ENCODE results near the gene WDR64. TPM values are rescaled to one million over a fixed set of nuclear protein-coding genes. Genes with fewer than 3 reads are reported as not detected.

WDR64 gene
- total and polyA plus RNA-seq, 9 donors: 0.10 to 0.67 (median 0.34) TPM; not detected in 2

DNA sequence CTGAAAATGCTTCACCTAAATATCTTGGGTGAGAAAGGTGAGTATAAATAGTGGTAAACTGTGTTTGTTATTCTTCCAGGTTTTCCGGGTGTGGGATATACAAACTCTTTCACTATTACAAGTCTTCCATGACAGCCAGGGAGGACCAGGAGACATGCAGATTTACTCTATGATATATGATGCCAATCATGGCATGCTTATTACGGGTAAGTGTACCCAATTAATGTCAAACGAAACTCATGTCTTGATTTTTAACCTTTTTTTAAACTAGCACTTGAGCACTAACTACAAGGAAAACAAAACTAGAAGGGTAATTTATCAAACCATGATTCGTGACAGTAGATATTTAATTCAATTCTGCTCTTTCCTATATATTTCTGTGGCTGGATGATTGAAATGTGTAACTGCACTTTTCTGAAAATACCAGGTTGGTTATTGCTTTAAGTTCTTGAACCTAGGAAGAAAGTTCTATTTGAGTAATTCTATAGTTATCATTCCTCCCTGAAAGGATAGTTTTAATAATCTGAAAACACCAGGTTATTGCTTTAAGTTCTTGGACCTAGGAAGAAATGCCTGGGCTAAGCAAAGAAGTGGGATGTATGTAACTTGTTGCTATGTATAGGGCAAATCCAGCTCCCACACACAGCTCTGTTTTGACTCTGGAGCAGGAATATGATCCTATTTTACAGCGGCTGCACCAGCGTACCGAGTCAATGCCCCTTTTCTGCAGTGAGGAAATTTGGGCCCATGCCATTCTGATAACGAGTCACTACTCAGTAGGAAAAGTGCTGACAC is 86.4 kb downstream of the WDR64 start:
- TF ChIP-seq, protein P1, sequence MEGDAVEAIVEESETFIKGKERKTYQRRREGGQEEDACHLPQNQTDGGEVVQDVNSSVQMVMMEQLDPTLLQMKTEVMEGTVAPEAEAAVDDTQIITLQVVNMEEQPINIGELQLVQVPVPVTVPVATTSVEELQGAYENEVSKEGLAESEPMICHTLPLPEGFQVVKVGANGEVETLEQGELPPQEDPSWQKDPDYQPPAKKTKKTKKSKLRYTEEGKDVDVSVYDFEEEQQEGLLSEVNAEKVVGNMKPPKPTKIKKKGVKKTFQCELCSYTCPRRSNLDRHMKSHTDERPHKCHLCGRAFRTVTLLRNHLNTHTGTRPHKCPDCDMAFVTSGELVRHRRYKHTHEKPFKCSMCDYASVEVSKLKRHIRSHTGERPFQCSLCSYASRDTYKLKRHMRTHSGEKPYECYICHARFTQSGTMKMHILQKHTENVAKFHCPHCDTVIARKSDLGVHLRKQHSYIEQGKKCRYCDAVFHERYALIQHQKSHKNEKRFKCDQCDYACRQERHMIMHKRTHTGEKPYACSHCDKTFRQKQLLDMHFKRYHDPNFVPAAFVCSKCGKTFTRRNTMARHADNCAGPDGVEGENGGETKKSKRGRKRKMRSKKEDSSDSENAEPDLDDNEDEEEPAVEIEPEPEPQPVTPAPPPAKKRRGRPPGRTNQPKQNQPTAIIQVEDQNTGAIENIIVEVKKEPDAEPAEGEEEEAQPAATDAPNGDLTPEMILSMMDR (IDR thresholded peaks at IDR 0.05): no peak
- TF ChIP-seq POLR2A (IDR thresholded peaks at IDR 0.05) (no peak), EP300 (IDR thresholded peaks at IDR 0.05) (no peak)
- 61 to 67% (median 66%) methylated on average over 8 of the region's 8 CpGs for WGBS, 3 donors
- Histone ChIP-seq H3K27ac (no peak overlapping the region), H3K4me1 (ENCODE audit: insufficient read depth) (no peaks in the 10 kb centered on the region), H3K4me3 (no peak overlapping the region), H3K27me3 (no peaks in the 10 kb centered on the region), H3K9me3 (no peaks in the 10 kb centered on the region), H3K36me3 (no peaks in the 10 kb centered on the region)
- intact Hi-C loops (cut with DNase I): no loop called here
- DNase-seq: no peak

DNA sequence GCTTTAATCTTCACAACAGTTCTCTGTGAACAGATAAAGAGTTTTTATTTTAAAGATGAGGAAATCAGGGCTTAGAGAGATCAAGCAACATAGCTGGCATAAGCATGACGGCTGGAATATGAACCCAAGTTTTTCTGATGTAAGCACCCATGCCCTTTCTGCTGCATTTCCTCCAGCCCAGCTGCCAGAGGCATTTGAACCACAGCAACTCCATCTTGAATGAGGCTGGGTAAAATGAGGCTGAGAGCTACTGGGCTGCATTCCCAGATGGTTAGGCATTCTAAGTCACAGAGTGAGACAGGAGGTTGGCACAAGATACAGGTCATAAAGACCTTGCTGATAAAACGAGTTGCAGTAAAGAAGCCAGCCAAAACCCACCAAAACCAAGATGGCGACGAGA is 90.0 kb downstream of the WDR64 start:
- no peak overlapping the region for H3K4me3 ChIP-seq
- no peaks in the 10 kb centered on the region for H3K9me3 ChIP-seq
- no peak overlapping the region for H3K27ac ChIP-seq
- no peaks in the 10 kb centered on the region for H3K36me3 ChIP-seq
- H3K27me3 ChIP-seq: no peaks in the 10 kb centered on the region
- DNase-seq: no peak
- 51 to 70% (median 59%) methylated on average over 4 of the region's 4 CpGs for WGBS, 3 donors
- TF ChIP-seq, protein P1 (IDR thresholded peaks at IDR 0.05): no peak
- no peak for TF ChIP-seq EP300 (IDR thresholded peaks at IDR 0.05)
- no peak for TF ChIP-seq POLR2A (IDR thresholded peaks at IDR 0.05)
- intact Hi-C loops (cut with DNase I): no loop called here
- H3K4me1 ChIP-seq (ENCODE audit: insufficient read depth): no peaks in the 10 kb centered on the region

DNA sequence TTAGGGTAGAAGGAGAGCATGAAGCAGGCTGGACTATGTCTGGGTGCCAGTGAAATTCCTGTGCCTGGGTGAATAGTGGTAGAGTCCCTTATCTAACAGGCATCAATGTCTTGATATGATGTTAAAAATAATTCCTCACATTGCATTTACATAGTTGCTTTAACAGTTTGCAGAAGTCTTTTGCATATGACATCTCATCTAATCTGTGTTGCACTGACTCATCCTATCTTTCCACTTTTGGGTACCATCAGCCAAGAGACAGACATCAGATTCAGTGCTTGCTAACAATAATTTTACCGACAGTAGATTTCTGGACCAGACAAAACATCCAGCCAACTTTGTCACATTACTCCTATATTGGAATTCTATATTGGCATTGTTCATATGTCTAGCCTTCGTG is 92.5 kb downstream of the WDR64 start:
- Histone ChIP-seq H3K9me3 (no peaks in the 10 kb centered on the region), H3K4me1 (ENCODE audit: insufficient read depth) (peaks cover 2% of the 10 kb centered on the region), H3K36me3 (no peaks in the 10 kb centered on the region), H3K4me3 (no peak overlapping the region), H3K27ac (no peak overlapping the region), H3K27me3 (no peaks in the 10 kb centered on the region)
- intact Hi-C loops (cut with DNase I): no loop called here
- DNase-seq: no peak
- 90 to 95% (median 92%) methylated on average over 2 of the region's 2 CpGs for WGBS, 3 donors
- no peak for TF ChIP-seq POLR2A (IDR thresholded peaks at IDR 0.05)
- TF ChIP-seq EP300 (IDR thresholded peaks at IDR 0.05): no peak
- TF ChIP-seq, protein P1 (IDR thresholded peaks at IDR 0.05): no peak

DNA sequence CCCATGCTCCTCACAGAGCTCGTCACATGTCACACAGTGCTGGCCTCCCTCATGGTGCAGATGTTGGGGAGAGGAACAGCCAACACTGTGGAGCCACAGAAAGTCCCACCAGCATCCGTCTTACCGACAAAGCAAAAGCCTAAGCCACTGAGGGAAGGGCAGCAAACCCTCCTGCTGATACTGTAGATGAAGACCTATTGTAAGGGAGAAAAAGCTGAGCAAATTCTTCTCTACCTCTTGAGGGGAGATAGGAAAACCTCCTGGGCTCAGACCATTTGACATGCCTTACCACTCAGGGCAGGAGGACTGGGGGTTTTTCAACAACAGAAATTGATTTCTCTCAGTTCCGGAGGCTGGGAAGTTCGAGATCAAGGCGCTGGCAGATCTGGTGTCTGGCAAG is 95.9 kb downstream of the WDR64 start:
- peaks cover 4% of the 10 kb centered on the region for H3K4me1 ChIP-seq (ENCODE audit: insufficient read depth)
- no peaks in the 10 kb centered on the region for H3K9me3 ChIP-seq
- no peaks in the 10 kb centered on the region for H3K27me3 ChIP-seq
- no peak overlapping the region for H3K27ac ChIP-seq
- no peak overlapping the region for H3K4me3 ChIP-seq
- no peak for DNase-seq
- WGBS, 3 donors: 95 to 96% (median 95%) methylated on average over 6 of the region's 6 CpGs
- intact Hi-C loops (cut with DNase I): no loop called here
- H3K36me3 ChIP-seq: no peaks in the 10 kb centered on the region
- TF ChIP-seq POLR2A (IDR thresholded peaks at IDR 0.05) (no peak), EP300 (IDR thresholded peaks at IDR 0.05) (no peak)
- TF ChIP-seq, protein P1 (IDR thresholded peaks at IDR 0.05): no peak

Data from ovary (tissue), 9 donors.